ENCODE results near the gene ZRANB3.

ZRANB3 gene

DNA sequence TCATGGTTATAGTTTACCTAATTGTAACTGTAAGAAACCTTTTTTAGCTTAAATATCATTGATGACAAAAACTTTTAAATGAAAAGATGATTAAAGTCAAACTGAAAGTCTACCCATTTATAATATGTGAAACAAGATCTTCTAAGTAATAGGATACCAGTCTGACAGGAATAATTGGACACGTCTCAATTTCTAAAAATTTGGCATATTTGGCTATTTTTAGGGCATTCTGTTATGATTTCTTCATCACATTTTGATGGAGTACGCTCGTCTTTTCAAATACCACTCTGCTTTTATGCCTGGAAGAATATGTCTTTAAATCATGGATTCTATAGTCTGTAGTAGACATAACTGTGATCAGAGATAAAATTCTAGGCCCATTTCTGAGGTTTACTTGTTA, 1.6 kb upstream of the ZRANB3 start:
- Mint-ChIP-seq H3K4me3 (no peak overlapping the region), H3K9me3 (no peaks in the 10 kb centered on the region), H3K27ac (peak overlapping the region in 2 of 3 experiments; percentile 44 to 91), H3K4me1 (peaks cover 8% of the 10 kb centered on the region), H3K36me3 (ENCODE audit: low read depth) (peaks cover 15% of the 10 kb centered on the region), H3K27me3 (ENCODE audit: low read depth) (no peaks in the 10 kb centered on the region)
- no peak for TF ChIP-seq CTCF (IDR thresholded peaks at IDR 0.05; ENCODE audit: unreplicated experiment in 3 of 3)

DNA sequence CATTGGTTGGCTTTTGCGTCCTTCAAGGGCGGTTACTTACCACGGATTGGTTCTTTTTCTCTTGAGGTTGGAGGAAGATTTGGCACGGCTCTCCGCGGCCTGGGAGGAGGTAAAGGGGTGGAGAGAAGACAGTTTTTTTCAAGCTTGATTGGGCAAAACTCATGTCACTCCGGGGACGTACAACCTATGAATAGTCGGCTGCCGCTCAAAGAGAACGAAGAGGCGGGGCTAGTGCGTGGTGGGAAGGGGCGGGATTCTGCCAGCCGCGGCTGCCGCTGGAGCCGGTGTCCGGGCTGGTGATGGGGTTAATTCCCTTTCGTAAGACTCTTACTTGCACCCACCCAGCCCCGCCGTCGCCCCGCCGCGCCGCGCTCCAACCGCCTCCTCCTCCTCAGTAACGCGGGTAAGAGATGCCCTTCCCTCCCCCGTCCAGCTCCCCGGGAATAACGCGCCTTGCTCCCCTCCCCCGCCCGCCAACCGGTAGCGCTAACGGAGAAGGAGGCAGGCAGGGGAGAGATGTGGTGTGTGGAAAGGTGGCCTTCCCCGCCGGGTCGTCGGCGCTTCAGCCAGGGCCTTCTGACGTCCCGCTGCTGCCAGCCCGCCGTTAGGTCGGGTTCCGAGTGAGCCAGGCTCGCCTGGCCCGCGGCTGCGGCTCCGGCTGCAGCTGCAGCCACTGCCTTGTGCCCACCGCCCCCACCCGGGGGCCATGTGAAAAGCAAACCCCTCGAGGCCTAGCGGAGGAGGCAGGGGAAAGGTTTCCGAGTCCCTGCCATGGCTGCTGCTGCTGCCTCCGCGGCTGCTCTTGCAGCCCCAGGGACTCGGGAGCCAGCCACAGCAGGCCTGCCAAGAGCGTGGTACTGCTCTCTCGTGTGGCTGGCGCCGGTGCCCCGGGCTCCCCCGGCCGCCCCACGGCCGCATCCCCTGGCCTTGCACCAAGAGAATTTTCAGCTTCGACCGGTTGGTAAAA, 496 bp upstream of the ZRANB3 start, which contains the start of gene R3HDM1:
R3HDM1 (plus strand) TSS at position 254 of the 967 bp plus-strand sequence. CDS start 73,362 bp downstream, outside the sequence.
- H3K27ac Mint-ChIP-seq, result peak within 1 kb of the TSS in 2 of 3 experiments; percentile 44 to 91
- H3K27me3 Mint-ChIP-seq (ENCODE audit: low read depth), result no peaks in the 10 kb centered on the region
- no peaks in the 10 kb centered on the region for H3K9me3 Mint-ChIP-seq
- H3K4me3 Mint-ChIP-seq, result no peak within 1 kb of the TSS
- H3K36me3 Mint-ChIP-seq (ENCODE audit: low read depth), result peaks cover 16% of the 10 kb centered on the region
- TF ChIP-seq CTCF (IDR thresholded peaks at IDR 0.05; ENCODE audit: unreplicated experiment in 3 of 3), result peak in 1 of 3 experiments; percentile 25
- peaks cover 8% of the 10 kb centered on the region for H3K4me1 Mint-ChIP-seq

DNA sequence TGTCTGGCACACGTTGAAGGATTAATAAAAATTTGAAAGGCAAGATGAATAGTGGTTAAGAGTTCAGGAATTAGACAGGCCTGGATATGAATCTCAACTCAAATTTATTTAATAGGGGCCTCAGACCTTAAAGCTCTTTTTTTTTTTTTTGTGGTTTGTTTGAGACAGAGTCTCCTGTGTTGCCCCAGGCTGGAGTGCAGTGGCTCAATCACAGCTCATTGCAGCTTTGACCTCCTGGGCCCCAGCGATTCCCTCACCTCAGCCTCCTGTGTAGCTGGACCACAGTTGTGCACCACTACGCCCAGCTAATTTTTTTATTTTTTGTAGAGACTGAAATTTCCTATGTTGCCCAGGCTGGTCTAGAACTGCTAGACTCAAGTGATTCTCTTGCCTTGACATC, 3.0 kb downstream of the ZRANB3 start:
- Mint-ChIP-seq H3K36me3 (ENCODE audit: low read depth) (peaks cover 24% of the 10 kb centered on the region), H3K4me3 (peak overlapping the region in 2 of 3 experiments; percentile 14 to 67), H3K27me3 (ENCODE audit: low read depth) (no peaks in the 10 kb centered on the region), H3K4me1 (peaks cover 4% of the 10 kb centered on the region), H3K9me3 (peaks cover 7% of the 10 kb centered on the region), H3K27ac (no peak overlapping the region)
- no peak for TF ChIP-seq CTCF (IDR thresholded peaks at IDR 0.05; ENCODE audit: unreplicated experiment in 3 of 3)

DNA sequence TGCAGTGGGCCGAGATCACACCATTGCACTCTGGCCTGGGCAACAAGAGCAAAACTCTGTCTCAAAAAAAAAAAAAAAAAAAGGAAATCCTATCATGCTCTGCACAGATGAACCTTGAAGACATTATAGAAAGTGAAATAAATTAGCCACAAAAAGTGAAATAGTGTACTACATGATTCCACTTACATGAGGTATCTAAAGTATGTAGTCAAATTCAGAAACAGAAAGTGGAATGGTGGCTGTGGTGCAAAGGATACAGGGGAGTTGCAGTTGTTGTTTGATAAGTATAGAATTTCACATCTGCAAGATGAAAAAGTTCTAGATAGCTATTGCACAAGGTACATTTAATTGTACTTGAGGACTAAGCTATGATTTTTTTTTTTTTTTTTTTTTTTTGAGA, 5.2 kb downstream of the ZRANB3 start:
- Mint-ChIP-seq H3K36me3 (ENCODE audit: low read depth) (peaks cover 42% of the 10 kb centered on the region), H3K9me3 (peaks cover 18% of the 10 kb centered on the region), H3K4me1 (no peaks in the 10 kb centered on the region), H3K27ac (no peak overlapping the region), H3K27me3 (ENCODE audit: low read depth) (no peaks in the 10 kb centered on the region), H3K4me3 (peak overlapping the region in 1 of 3 experiments; percentile 13)
- TF ChIP-seq CTCF (IDR thresholded peaks at IDR 0.05; ENCODE audit: unreplicated experiment in 3 of 3), result no peak

- H3K9me3 Mint-ChIP-seq, result peaks cover 31% of the 10 kb centered on the region
- H3K4me1 Mint-ChIP-seq, result no peaks in the 10 kb centered on the region
- peaks cover 42% of the 10 kb centered on the region for H3K36me3 Mint-ChIP-seq (ENCODE audit: low read depth)
- TF ChIP-seq CTCF (IDR thresholded peaks at IDR 0.05; ENCODE audit: unreplicated experiment in 3 of 3), result no peak
- H3K4me3 Mint-ChIP-seq, result no peak overlapping the region
- no peaks in the 10 kb centered on the region for H3K27me3 Mint-ChIP-seq (ENCODE audit: low read depth)
- no peak overlapping the region for H3K27ac Mint-ChIP-seq
Measured at GRCh38 chr2:135512099-135512498, 18.9 kb downstream of the ZRANB3 start.
